ENCODE results near the gene PREB.

PREB gene

GRCh38 chr2:27150639-27151230 is 16.3 kb upstream of the PREB start:
- Histone ChIP-seq H3K4me3 (ENCODE audit: low read length) (no peak overlapping the region), H3K9me3 (ENCODE audit: control insufficient read depth, low read length) (no peaks in the 10 kb centered on the region), H3K9ac (ENCODE audit: low read length) (no peak overlapping the region), H3K4me1 (ENCODE audit: control insufficient read depth, insufficient read depth, low read length) (no peaks in the 10 kb centered on the region), H3K27me3 (replicated peaks; ENCODE audit: control insufficient read depth, insufficient read depth, low read length) (peaks cover 7% of the 10 kb centered on the region), H3K36me3 (ENCODE audit: control insufficient read depth, insufficient read depth, low read length, severe bottlenecking) (no peaks in the 10 kb centered on the region)
- DNase-seq (ENCODE audit: low read depth): no peak

- no peak for DNase-seq (ENCODE audit: low read depth)
- H3K4me1 ChIP-seq (ENCODE audit: control insufficient read depth, insufficient read depth, low read length): no peaks in the 10 kb centered on the region
- no peaks in the 10 kb centered on the region for H3K36me3 ChIP-seq (ENCODE audit: control insufficient read depth, insufficient read depth, low read length, severe bottlenecking)
- peaks cover 7% of the 10 kb centered on the region for H3K27me3 ChIP-seq (replicated peaks; ENCODE audit: control insufficient read depth, insufficient read depth, low read length)
- no peaks in the 10 kb centered on the region for H3K9me3 ChIP-seq (ENCODE audit: control insufficient read depth, low read length)
- no peak overlapping the region for H3K4me3 ChIP-seq (ENCODE audit: low read length)
- no peak overlapping the region for H3K9ac ChIP-seq (ENCODE audit: low read length)
Measured at GRCh38 chr2:27149570-27150405, 15.4 kb upstream of the PREB start.

GRCh38 chr2:27148801-27149439 is 14.5 kb upstream of the PREB start, which contains the start of gene TCF23:
TCF23 (plus strand) TSS chr2:27149004; CDS start chr2:27149134, 130 bp downstream.
- no peak for DNase-seq (ENCODE audit: low read depth)
- Histone ChIP-seq H3K36me3 (ENCODE audit: control insufficient read depth, insufficient read depth, low read length, severe bottlenecking) (no peaks in the 10 kb centered on the region), H3K4me1 (ENCODE audit: control insufficient read depth, insufficient read depth, low read length) (no peaks in the 10 kb centered on the region), H3K9me3 (ENCODE audit: control insufficient read depth, low read length) (no peaks in the 10 kb centered on the region), H3K9ac (ENCODE audit: low read length) (no peak within 1 kb of the TSS), H3K4me3 (ENCODE audit: low read length) (no peak within 1 kb of the TSS), H3K27me3 (replicated peaks; ENCODE audit: control insufficient read depth, insufficient read depth, low read length) (peaks cover 7% of the 10 kb centered on the region)

GRCh38 chr2:27147935-27148334 is 13.5 kb upstream of the PREB start:
- Histone ChIP-seq H3K4me1 (ENCODE audit: control insufficient read depth, insufficient read depth, low read length) (no peaks in the 10 kb centered on the region), H3K36me3 (ENCODE audit: control insufficient read depth, insufficient read depth, low read length, severe bottlenecking) (no peaks in the 10 kb centered on the region), H3K9ac (ENCODE audit: low read length) (no peak overlapping the region), H3K9me3 (ENCODE audit: control insufficient read depth, low read length) (peaks cover 8% of the 10 kb centered on the region), H3K4me3 (ENCODE audit: low read length) (no peak overlapping the region), H3K27me3 (replicated peaks; ENCODE audit: control insufficient read depth, insufficient read depth, low read length) (peaks cover 9% of the 10 kb centered on the region)
- no peak for DNase-seq (ENCODE audit: low read depth)

GRCh38 chr2:27145682-27146081 is 11.2 kb upstream of the PREB start:
- Histone ChIP-seq H3K9me3 (ENCODE audit: control insufficient read depth, low read length) (peaks cover 12% of the 10 kb centered on the region), H3K27me3 (replicated peaks; ENCODE audit: control insufficient read depth, insufficient read depth, low read length) (peaks cover 13% of the 10 kb centered on the region), H3K4me3 (ENCODE audit: low read length) (no peak overlapping the region), H3K36me3 (ENCODE audit: control insufficient read depth, insufficient read depth, low read length, severe bottlenecking) (no peaks in the 10 kb centered on the region), H3K9ac (ENCODE audit: low read length) (no peak overlapping the region), H3K4me1 (ENCODE audit: control insufficient read depth, insufficient read depth, low read length) (no peaks in the 10 kb centered on the region)
- DNase-seq (ENCODE audit: low read depth): no peak

GRCh38 chr2:27143285-27143684 is 8.8 kb upstream of the PREB start:
- peaks cover 12% of the 10 kb centered on the region for H3K9me3 ChIP-seq (ENCODE audit: control insufficient read depth, low read length)

GRCh38 chr2:27139310-27139709 is 4.9 kb upstream of the PREB start, which contains the start of gene PRR30:
PRR30 (minus strand) TSS chr2:27139410; CDS start chr2:27138329, 1,081 bp downstream.
- Histone ChIP-seq H3K4me1 (ENCODE audit: control insufficient read depth, insufficient read depth, low read length) (no peaks in the 10 kb centered on the region), H3K36me3 (ENCODE audit: control insufficient read depth, insufficient read depth, low read length, severe bottlenecking) (no peaks in the 10 kb centered on the region)
- DNase-seq (ENCODE audit: low read depth): no peak

More at GRCh38 chr2:27143285-27143684, 8.8 kb upstream of the PREB start:
- Histone ChIP-seq H3K9ac (ENCODE audit: low read length) (no peak overlapping the region), H3K36me3 (ENCODE audit: control insufficient read depth, insufficient read depth, low read length, severe bottlenecking) (no peaks in the 10 kb centered on the region), H3K4me1 (ENCODE audit: control insufficient read depth, insufficient read depth, low read length) (no peaks in the 10 kb centered on the region), H3K4me3 (ENCODE audit: low read length) (no peak overlapping the region), H3K27me3 (replicated peaks; ENCODE audit: control insufficient read depth, insufficient read depth, low read length) (peaks cover 8% of the 10 kb centered on the region)
- DNase-seq (ENCODE audit: low read depth): no peak

GRCh38 chr2:27138111-27138510 is 3.7 kb upstream of the PREB start:
- H3K4me1 ChIP-seq (ENCODE audit: control insufficient read depth, insufficient read depth, low read length): peaks cover 4% of the 10 kb centered on the region
- H3K27me3 ChIP-seq (replicated peaks; ENCODE audit: control insufficient read depth, insufficient read depth, low read length): peaks cover 8% of the 10 kb centered on the region
- H3K36me3 ChIP-seq (ENCODE audit: control insufficient read depth, insufficient read depth, low read length, severe bottlenecking): peaks cover under 1% of the 10 kb centered on the region
- H3K4me3 ChIP-seq (ENCODE audit: low read length): no peak overlapping the region
- H3K9me3 ChIP-seq (ENCODE audit: control insufficient read depth, low read length): peaks cover 6% of the 10 kb centered on the region
- no peak for DNase-seq (ENCODE audit: low read depth)
- H3K9ac ChIP-seq (ENCODE audit: low read length): no peak overlapping the region

More at GRCh38 chr2:27139310-27139709, 4.9 kb upstream of the PREB start, which contains the start of gene PRR30:
- Histone ChIP-seq H3K9me3 (ENCODE audit: control insufficient read depth, low read length) (peaks cover 12% of the 10 kb centered on the region), H3K27me3 (replicated peaks; ENCODE audit: control insufficient read depth, insufficient read depth, low read length) (peaks cover 8% of the 10 kb centered on the region), H3K9ac (ENCODE audit: low read length) (no peak within 1 kb of the TSS), H3K4me3 (ENCODE audit: low read length) (no peak within 1 kb of the TSS)

GRCh38 chr2:27137322-27137935 is 3.0 kb upstream of the PREB start:
- no peak for DNase-seq (ENCODE audit: low read depth)
- Histone ChIP-seq H3K4me3 (ENCODE audit: low read length) (no peak overlapping the region), H3K4me1 (ENCODE audit: control insufficient read depth, insufficient read depth, low read length) (peaks cover 11% of the 10 kb centered on the region), H3K9ac (ENCODE audit: low read length) (no peak overlapping the region), H3K27me3 (replicated peaks; ENCODE audit: control insufficient read depth, insufficient read depth, low read length) (peaks cover 2% of the 10 kb centered on the region), H3K9me3 (ENCODE audit: control insufficient read depth, low read length) (no peaks in the 10 kb centered on the region), H3K36me3 (ENCODE audit: control insufficient read depth, insufficient read depth, low read length, severe bottlenecking) (peaks cover 7% of the 10 kb centered on the region)

GRCh38 chr2:27136751-27137150 is 2.3 kb upstream of the PREB start:
- Histone ChIP-seq H3K4me1 (ENCODE audit: control insufficient read depth, insufficient read depth, low read length) (peaks cover 18% of the 10 kb centered on the region), H3K9me3 (ENCODE audit: control insufficient read depth, low read length) (no peaks in the 10 kb centered on the region), H3K9ac (ENCODE audit: low read length) (no peak overlapping the region), H3K36me3 (ENCODE audit: control insufficient read depth, insufficient read depth, low read length, severe bottlenecking) (peaks cover 14% of the 10 kb centered on the region), H3K4me3 (ENCODE audit: low read length) (no peak overlapping the region), H3K27me3 (replicated peaks; ENCODE audit: control insufficient read depth, insufficient read depth, low read length) (peaks cover 2% of the 10 kb centered on the region)
- DNase-seq (ENCODE audit: low read depth): no peak

GRCh38 chr2:27135478-27135955 is 1.1 kb upstream of the PREB start:
- Histone ChIP-seq H3K36me3 (ENCODE audit: control insufficient read depth, insufficient read depth, low read length, severe bottlenecking) (peaks cover 26% of the 10 kb centered on the region), H3K27me3 (replicated peaks; ENCODE audit: control insufficient read depth, insufficient read depth, low read length) (peaks cover 1% of the 10 kb centered on the region), H3K4me3 (ENCODE audit: low read length) (no peak overlapping the region), H3K4me1 (ENCODE audit: control insufficient read depth, insufficient read depth, low read length) (peaks cover 23% of the 10 kb centered on the region), H3K9me3 (ENCODE audit: control insufficient read depth, low read length) (no peaks in the 10 kb centered on the region), H3K9ac (ENCODE audit: low read length) (no peak overlapping the region)
- DNase-seq (ENCODE audit: low read depth): no peak
